Spleen (tissue), 11 donors: Measurements from ENCODE around the gene TREH. TPM values are rescaled to one million over a fixed set of nuclear protein-coding genes. Genes with fewer than 3 reads are reported as not detected.

Experiments
- DNase-seq: peaks from one replicate; pipeline ENCODE4 v3.0.0-alpha.2; 2020
- H3K27ac ChIP-seq, 8 donors: fragments of 200-600 bp; sonication (generic) in 7 of 8; 1 replicate in 4 of 8; 2 replicates in 4 of 8; pipeline versions ENCODE4 v1.5.0 to v1.8.0; 2016 to 2021; ENCODE audit warnings: inconsistent platforms in 4 of 8, mild to moderate bottlenecking in 4 of 8, moderate library complexity in 1 of 8
- H3K27me3 ChIP-seq, 7 donors: fragments of 200-600 bp; sonication (generic) in 6 of 7; replicated peaks in 1 of 7; 1 replicate in 4 of 7; 2 replicates in 3 of 7; pipeline versions ENCODE4 v1.5.0 to v1.8.0; 2016 to 2021; ENCODE audit warnings: inconsistent platforms in 3 of 7, mild to moderate bottlenecking in 1 of 7
- H3K36me3 ChIP-seq, 6 donors: fragments of 200-600 bp; sonication (generic) in 5 of 6; 1 replicate in 4 of 6; 2 replicates in 2 of 6; pipeline versions ENCODE4 v1.5.0 to v1.8.0; 2016 to 2021; ENCODE audit warnings: inconsistent platforms in 2 of 6
- H3K4me1 ChIP-seq, 6 donors: fragments of 200-600 bp; sonication (generic) in 5 of 6; 1 replicate in 3 of 6; 2 replicates in 3 of 6; pipeline versions ENCODE4 v1.5.0 to v1.8.0; 2016 to 2021; ENCODE audit warnings: inconsistent platforms in 3 of 6
- H3K4me3 ChIP-seq, 8 donors: fragments of 200-600 bp; sonication (generic) in 7 of 8; 1 replicate in 4 of 8; 2 replicates in 4 of 8; pipeline versions ENCODE4 v1.5.0 to v1.8.0; 2016 to 2021; ENCODE audit warnings: inconsistent platforms in 4 of 8, mild to moderate bottlenecking in 4 of 8, moderate library complexity in 2 of 8
- H3K9me3 ChIP-seq, 8 donors: fragments of 200-600 bp; sonication (generic) in 7 of 8; 1 replicate in 4 of 8; 2 replicates in 4 of 8; pipeline versions ENCODE4 v1.5.0 to v1.8.0; 2016 to 2021; ENCODE audit warnings: inconsistent platforms in 4 of 8
- POLR2A ChIP-seq, 3 donors: fragments of 450-650 bp; IDR thresholded peaks; one replicate each; pipeline ENCODE4 v1.5.1; 2017; ENCODE audit warnings: antibody characterized with exemption in 3 of 3, mild to moderate bottlenecking in 1 of 3
- POLR2AphosphoS5 ChIP-seq, 3 donors: sonication (generic); formaldehyde crosslinking; IDR thresholded peaks; one replicate each; pipeline ENCODE4 v1.5.1; 2017; ENCODE audit warnings: antibody characterized with exemption in 3 of 3
- WGBS, 5 donors: extraction: QIAGEN DNeasy Blood & Tissue Kit in 3 of 5; methylation state at CpG; one replicate each; pipeline versions ENCODE4 v1.1.5 to v1.1.7; 2013 to 2018; 5-methylcytosine and 5-hydroxymethylcytosine counted together
- intact Hi-C: fragments of 100-400 bp; cut with DNase I; formaldehyde crosslinking; loops from one replicate; pipeline ENCODE4 v1.15.0; 2023; ENCODE audit warnings: low total_unique reads
- polyA plus RNA-seq, 3 donors: library from polyadenylated mRNA; stranded (reverse); fragments of 200-250 nt; gene quantifications; one replicate each; pipeline ENCODE4 v1.2.1, GENCODE V29; 2013
- total RNA-seq, 7 donors: library from RNA; depleted of rRNA in 3 of 7; stranded (reverse); fragments of >200 nt in 3 of 7; fragmentation: NEBNext Ultra II Directional in 4 of 7; extraction: Animal tissue kit (Norgen Biotek cat#: 25700) in 4 of 7; gene quantifications; one replicate each; pipeline versions ENCODE4 v1.1.0 to v1.2.1, GENCODE V29; 2016 to 2021
- TF ChIP-seq, protein P1 (sequence below), 11 experiments: fragments of 200-600 bp in 7 of 11; fragments of 450-650 bp in 4 of 11; sonication (generic) in 4 of 11; IDR thresholded peaks in 8 of 11; conservative IDR thresholded peaks in 3 of 11; 1 replicate in 7 of 11; 2 replicates in 4 of 11; pipeline versions ENCODE4 v1.4.0 to v1.8.0; 2016 to 2021; ENCODE audit warnings: antibody characterized with exemption in 11 of 11, inconsistent platforms in 4 of 11, mild to moderate bottlenecking in 1 of 11
- donor health status: healthy with polysubstance abuse.
- donor health status: DM: no; HTN: no; CAD: no; lungs with moderate emphysema.
- donor health status: DM: no; HTN: no; CAD: no.
- donor health status: Bipolar disorder and iron deficiency.
- donor health status: healthy.
- donor health status: DM: no; HTN: no; CAD: no.
- donor health status: DM: yes; HTN: yes; CAD: no.

TREH gene
- total and polyA plus RNA-seq, 10 donors: 0.33 to 2.3 (median 2.0) TPM; not detected in 7

DNA sequence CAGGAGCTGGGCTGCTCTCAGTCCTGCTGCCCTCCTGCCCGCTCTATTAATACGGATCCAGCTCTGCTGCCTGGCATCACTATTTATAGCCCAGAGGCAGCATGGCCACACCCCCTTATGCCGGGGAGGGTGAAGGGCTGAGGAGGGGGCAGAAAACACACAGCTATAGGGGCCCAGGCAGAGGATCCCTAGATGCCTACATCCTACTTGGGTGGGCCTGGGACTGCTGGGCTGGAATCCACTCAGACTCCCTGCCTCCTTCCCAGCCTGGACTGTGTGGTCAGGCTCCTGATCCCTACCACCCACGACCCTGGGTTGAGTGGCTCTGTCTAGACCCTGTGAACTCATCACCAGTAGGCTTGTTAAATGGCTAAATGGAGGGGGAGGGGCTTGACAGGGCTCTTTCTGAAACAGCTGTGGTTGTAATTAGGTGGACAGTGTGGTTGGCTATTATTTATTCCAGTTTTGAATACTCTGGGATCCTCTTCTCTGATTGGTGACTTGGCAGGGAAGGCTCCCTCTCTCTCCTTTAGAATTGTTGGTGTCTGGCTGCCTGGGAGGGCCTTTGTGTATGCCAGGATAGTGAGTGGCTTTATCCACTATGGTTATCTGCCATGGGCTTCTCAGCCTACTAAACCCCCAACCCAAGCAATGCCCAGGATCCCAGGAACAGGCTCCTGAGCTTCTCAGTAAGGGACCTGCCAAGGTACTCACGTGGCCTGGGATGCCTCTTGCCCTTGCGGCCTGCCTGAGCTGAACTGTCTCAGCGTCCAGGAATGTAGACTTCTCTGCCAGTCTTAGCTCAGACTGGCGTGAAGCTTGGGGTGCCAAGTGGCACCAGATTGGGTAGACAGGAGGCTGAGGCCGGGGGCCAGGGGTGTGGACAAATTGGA, 56.8 kb downstream of the TREH start:
- 55 to 73% (median 66%) methylated on average over 8 to 9 of the region's 9 CpGs for WGBS, 5 donors
- Histone ChIP-seq H3K4me1 (peaks cover 16 to 59% (median 51%) of the 10 kb centered on the region in 6 donors), H3K27ac (peak overlapping the region in 7 of 8 donors; percentile 22 to 82 (median 74)), H3K27me3 (peaks cover 0 to 27% (median 8%) of the 10 kb centered on the region in 7 donors), H3K9me3 (no peaks in the 10 kb centered on the region), H3K36me3 (peaks cover 0 to 31% (median 12%) of the 10 kb centered on the region in 6 donors), H3K4me3 (peak overlapping the region in 6 of 8 donors; percentile 32 to 65 (median 36))
- DNase-seq: peak; percentile 58
- TF ChIP-seq POLR2A (IDR thresholded peaks at IDR 0.05) (no peak), POLR2AphosphoS5 (IDR thresholded peaks at IDR 0.05) (no peak)
- TF ChIP-seq, protein P1, sequence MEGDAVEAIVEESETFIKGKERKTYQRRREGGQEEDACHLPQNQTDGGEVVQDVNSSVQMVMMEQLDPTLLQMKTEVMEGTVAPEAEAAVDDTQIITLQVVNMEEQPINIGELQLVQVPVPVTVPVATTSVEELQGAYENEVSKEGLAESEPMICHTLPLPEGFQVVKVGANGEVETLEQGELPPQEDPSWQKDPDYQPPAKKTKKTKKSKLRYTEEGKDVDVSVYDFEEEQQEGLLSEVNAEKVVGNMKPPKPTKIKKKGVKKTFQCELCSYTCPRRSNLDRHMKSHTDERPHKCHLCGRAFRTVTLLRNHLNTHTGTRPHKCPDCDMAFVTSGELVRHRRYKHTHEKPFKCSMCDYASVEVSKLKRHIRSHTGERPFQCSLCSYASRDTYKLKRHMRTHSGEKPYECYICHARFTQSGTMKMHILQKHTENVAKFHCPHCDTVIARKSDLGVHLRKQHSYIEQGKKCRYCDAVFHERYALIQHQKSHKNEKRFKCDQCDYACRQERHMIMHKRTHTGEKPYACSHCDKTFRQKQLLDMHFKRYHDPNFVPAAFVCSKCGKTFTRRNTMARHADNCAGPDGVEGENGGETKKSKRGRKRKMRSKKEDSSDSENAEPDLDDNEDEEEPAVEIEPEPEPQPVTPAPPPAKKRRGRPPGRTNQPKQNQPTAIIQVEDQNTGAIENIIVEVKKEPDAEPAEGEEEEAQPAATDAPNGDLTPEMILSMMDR (IDR thresholded peaks at IDR 0.05 in 8 of 11, conservative IDR thresholded peaks at IDR 0.05 in 3 of 11): no peak
- intact Hi-C loops: no loop called here

DNA sequence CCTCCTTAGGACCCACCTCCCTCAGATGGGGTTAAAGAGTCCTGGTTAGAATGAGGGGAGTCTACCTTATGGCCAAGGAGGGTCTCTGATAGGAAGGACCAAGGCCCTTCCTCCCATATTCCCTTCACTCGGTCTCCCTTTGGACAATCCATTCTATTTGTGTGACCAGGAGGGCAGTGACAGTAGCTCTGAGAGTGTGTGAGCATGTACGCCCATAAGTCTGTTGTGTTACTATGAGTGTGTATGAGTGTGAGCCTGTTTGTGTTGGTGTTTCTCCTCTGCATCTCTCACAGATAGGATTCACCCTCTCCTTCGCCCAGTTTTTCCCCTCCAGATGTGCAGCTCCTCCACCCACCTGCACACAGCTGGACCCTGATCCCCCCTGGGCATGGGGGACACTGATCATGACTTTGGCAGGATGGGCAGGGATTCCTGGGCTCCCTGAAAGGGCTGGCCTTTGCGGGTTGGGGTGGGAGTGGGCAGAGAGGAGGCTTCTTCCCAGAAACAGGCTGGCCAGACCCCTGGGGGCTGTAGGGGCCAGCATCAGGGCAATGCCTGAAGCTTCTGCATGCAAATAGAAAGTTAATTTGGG, 57.6 kb downstream of the TREH start:
- Histone ChIP-seq H3K9me3 (no peaks in the 10 kb centered on the region), H3K27ac (peak overlapping the region; percentile 66 to 82 (median 72)), H3K27me3 (peaks cover 0 to 27% (median 8%) of the 10 kb centered on the region in 7 donors), H3K36me3 (peaks cover 0 to 29% (median 6%) of the 10 kb centered on the region in 6 donors), H3K4me1 (peaks cover 21 to 67% (median 56%) of the 10 kb centered on the region in 6 donors), H3K4me3 (peak overlapping the region; percentile 16 to 65 (median 34))
- intact Hi-C loops: no loop called here
- TF ChIP-seq POLR2A (IDR thresholded peaks at IDR 0.05): no peak
- TF ChIP-seq, protein P1 (IDR thresholded peaks at IDR 0.05 in 8 of 11, conservative IDR thresholded peaks at IDR 0.05 in 3 of 11): no peak
- no peak for TF ChIP-seq POLR2AphosphoS5 (IDR thresholded peaks at IDR 0.05)
- 40 to 68% (median 60%) methylated on average over 4 of the region's 4 CpGs for WGBS, 5 donors
- DNase-seq: peak; percentile 53

DNA sequence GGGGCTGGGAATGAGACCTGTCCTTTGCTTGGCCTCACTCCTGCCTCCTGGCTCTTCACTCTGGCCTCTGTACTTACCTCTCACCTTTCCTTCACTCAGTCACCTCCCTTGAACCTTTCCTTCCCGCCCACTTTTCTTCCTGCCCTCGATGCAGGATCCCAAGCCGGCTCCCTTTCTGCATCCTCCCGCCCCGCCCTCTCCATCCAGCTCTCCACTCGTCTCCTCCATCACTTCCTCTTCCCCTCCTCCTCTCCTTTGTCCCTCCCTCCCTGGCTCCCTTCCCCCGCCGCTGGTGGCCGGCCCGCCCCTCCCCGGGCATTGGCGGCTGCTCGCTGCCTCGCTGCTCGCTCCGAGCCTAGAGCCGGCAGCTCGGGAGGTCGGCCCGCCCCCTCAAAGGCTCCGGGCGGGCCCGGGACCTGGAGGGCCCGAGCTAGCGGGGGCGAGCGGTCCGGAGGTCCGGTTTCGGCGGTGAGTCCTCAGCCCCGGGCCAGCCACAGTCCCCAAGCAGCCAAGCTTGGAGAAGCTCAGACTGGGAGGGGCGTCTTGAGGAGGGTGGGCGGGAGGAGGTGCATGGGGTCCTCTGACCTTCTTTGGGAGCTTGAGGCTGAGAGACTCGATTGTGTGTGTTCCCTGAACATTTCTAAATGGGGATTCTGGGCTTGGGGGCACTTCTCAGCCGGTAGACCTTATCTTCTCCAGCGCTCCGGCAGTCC, 58.2 kb downstream of the TREH start:
- peak; percentile 87 for DNase-seq
- H3K27me3 ChIP-seq: peaks cover 0 to 27% (median 8%) of the 10 kb centered on the region in 7 donors
- TF ChIP-seq POLR2AphosphoS5 (IDR thresholded peaks at IDR 0.05) (peak; percentile 26 to 77 (median 65)), POLR2A (IDR thresholded peaks at IDR 0.05) (no peak)
- TF ChIP-seq, protein P1 (IDR thresholded peaks at IDR 0.05 in 8 of 11, conservative IDR thresholded peaks at IDR 0.05 in 3 of 11): no peak
- H3K9me3 ChIP-seq: no peaks in the 10 kb centered on the region
- peak overlapping the region; percentile 16 to 65 (median 34) for H3K4me3 ChIP-seq
- peaks cover 23 to 73% (median 56%) of the 10 kb centered on the region in 6 donors for H3K4me1 ChIP-seq
- peaks cover 0 to 29% (median 6%) of the 10 kb centered on the region in 6 donors for H3K36me3 ChIP-seq
- intact Hi-C loops: no loop called here
- peak overlapping the region; percentile 66 to 82 (median 72) for H3K27ac ChIP-seq
- 0 to 7% (median 5%) methylated on average over 30 to 38 of the region's 38 CpGs for WGBS, 5 donors
